Measurements from ENCODE around the gene WDFY2. TPM values are rescaled to one million over a fixed set of nuclear protein-coding genes. Genes with fewer than 3 reads are reported as not detected.

Gene WDFY2
- total and polyA plus RNA-seq, 2 experiments from 2014 or later = 11.4 to 24.0 TPM

DNA sequence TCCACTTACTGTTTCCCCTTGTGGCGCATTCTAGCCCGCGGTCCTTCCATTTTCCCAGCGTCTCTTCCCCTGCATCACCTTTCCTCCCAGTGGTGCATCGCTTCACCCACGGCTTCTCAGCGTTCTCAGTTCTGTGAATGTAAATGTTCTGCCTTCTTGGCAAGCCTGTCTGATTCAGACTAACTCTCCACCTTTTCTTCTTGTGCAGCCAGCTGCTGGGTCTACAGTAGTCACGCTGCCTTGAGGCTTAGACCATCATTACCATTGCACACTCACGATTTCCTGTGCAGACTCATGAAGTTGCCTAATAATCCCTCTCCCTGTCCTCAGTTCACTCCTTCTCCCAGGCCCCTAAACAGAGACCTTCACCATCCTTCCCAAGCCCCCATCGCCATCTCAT, 144.7 kb downstream of the WDFY2 start (continued):
- TF ChIP-seq REST (IDR thresholded peaks at IDR 0.05; ENCODE audit: unreplicated experiment) = no peak

GRCh38 chr13:51729866-51730553, 145.7 kb downstream of the WDFY2 start:
- H3K36me3 ChIP-seq (ENCODE audit: insufficient read depth) = 0 out of 2 replicates have a peak, but pooled peaks cover 4% of the 10 kb centered on the region

More at GRCh38 chr13:51729866-51730553, 145.7 kb downstream of the WDFY2 start:
- H3K9me2 ChIP-seq (ENCODE audit: insufficient read depth) = no peaks in the 10 kb centered on the region
- no peak overlapping the region for H3K4me2 ChIP-seq
- no peak overlapping the region for H3K4me3 ChIP-seq
- H3K36me3 Mint-ChIP-seq (ENCODE audit: low read depth) = peaks cover 11% of the 10 kb centered on the region; the same call in 2 of the 3 replicates
- H3K4me3 Mint-ChIP-seq = no peak overlapping the region
- peaks cover 3% of the 10 kb centered on the region; the same call in 1 of the 2 replicates for H4K20me1 ChIP-seq (replicated peaks; ENCODE audit: insufficient read depth)
- H3K27me3 ChIP-seq (ENCODE audit: insufficient read depth) = no peaks in the 10 kb centered on the region
- no peaks in the 10 kb centered on the region for H3F3A ChIP-seq (replicated peaks; ENCODE audit: low read depth)
- no peak overlapping the region for H3K27ac Mint-ChIP-seq
- peaks cover 7% of the 10 kb centered on the region for H3K27me3 Mint-ChIP-seq (ENCODE audit: insufficient read depth, low read depth, poor library complexity)
- H3K79me2 ChIP-seq (replicated peaks; ENCODE audit: insufficient read depth) = no peaks in the 10 kb centered on the region
- peaks cover 8% of the 10 kb centered on the region for H3K4me1 Mint-ChIP-seq
- DNase-seq (ENCODE audit: low spot score) (no peak), ATAC-seq (no peak)
- no peaks in the 10 kb centered on the region; the same call in 1 of the 2 replicates for H3K4me1 ChIP-seq (ENCODE audit: insufficient read depth)
- H3K27ac ChIP-seq (ENCODE audit: low read depth) = no peak overlapping the region
- TF ChIP-seq ZNF462 (CRISPR knock-in tag; IDR thresholded peaks at IDR 0.05) = no peak
- TF ChIP-seq, protein P1, sequence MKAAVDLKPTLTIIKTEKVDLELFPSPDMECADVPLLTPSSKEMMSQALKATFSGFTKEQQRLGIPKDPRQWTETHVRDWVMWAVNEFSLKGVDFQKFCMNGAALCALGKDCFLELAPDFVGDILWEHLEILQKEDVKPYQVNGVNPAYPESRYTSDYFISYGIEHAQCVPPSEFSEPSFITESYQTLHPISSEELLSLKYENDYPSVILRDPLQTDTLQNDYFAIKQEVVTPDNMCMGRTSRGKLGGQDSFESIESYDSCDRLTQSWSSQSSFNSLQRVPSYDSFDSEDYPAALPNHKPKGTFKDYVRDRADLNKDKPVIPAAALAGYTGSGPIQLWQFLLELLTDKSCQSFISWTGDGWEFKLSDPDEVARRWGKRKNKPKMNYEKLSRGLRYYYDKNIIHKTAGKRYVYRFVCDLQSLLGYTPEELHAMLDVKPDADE (IDR thresholded peaks at IDR 0.05) = no peak
- H2AFZ ChIP-seq = no peak overlapping the region
- H3K9me3 Mint-ChIP-seq = no peaks in the 10 kb centered on the region
